CD4-positive, alpha-beta T cell treated with Interleukin-6 at 100 ng/mL for 8 hours (primary cell): ENCODE measurements around the gene TMEFF1.

ENCODE experiments used
- DNase-seq: peaks from one replicate; pipeline ENCODE4 v3.0.0-alpha.2; 2020; ENCODE audit warnings: mixed read lengths, low spot score

TMEFF1 gene

GRCh38 chr9:100577776-100578448, 105.0 kb downstream of the TMEFF1 start, which contains the start of gene CAVIN4:
CAVIN4 (plus strand) TSS chr9:100578079; CDS start chr9:100578144, 65 bp downstream.
- no peak for DNase-seq

- no peak for DNase-seq
Measured at GRCh38 chr9:100578610-100579009, 105.7 kb downstream of the TMEFF1 start.

- DNase-seq, result no peak
Measured at GRCh38 chr9:100579665-100580064, 106.7 kb downstream of the TMEFF1 start.

DNA sequence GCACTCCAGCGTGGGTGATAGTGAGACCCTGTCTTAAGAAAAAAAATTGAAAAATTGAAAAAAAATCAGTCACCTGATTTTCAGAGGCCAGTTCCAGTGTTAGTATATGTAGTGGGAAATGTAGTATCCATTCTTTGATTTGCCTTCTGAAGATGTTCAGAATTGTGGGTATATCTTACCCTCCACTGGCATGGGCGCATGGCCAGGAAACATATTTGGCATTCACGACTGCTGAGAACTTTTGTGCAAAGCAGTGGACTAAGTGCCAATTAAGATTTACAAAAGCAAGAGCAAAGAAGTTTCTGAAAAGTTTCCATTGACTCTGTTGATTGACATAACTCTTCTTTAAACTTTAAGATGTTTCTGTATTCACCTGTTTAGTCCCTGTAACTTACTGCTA, 107.3 kb downstream of the TMEFF1 start:
- no peak for DNase-seq

GRCh38 chr9:100581081-100581480, 108.1 kb downstream of the TMEFF1 start:
- DNase-seq, result no peak

DNA sequence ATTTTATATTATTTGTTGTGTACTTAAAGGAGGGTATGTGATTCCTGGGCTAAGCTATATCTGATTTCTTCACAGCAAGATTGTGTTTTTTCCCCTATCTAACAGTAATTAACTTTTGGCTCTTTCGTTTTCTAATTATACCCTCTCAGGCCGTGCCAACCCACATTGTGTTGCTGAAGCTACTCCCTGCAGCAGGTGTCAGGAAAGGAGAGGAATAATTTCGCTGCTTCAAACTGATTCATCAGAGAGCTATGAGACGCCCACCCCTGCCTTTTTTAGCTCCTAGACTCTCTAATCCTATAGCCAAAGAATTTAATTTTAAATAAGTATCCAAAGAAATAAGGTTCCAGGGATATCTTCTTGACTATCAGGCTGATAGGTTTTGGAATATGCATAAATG, 108.7 kb downstream of the TMEFF1 start:
- no peak for DNase-seq

DNA sequence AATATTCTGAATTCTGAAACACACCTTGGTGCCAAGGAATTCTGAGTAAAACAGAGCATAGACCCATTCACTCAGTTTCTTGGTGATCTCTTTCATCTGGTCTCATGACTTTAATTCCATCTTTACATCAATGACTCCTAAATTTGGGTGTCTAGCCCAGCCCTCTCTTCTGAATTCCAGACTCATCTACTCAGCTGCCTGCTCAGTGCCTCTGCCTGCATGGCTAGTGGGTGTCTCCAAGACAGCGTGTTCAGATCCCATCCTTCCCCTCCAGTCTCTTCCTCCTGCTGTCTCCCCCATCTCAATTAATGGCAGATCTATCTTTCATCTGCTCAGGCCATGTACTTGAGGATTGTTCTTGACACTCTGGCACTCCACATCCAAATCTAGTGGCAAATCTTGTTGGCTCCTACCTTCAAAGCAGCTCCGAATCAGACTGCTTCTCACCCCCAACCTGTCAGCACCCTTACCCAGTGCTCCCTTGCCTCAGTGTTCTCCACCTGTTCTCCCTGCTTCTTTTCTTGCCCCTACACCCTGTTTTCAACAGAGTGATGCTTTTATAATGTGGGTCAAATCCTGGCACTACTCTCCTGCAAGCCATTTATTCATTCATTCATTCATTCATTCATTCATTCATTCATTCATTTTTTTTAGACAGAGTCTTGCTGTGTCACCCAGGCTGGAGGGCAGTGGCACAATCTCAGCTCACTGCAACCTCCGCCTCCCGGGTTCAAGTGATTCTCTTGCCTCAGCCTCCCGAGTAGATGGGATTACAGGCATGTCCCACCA, 110.3 kb downstream of the TMEFF1 start:
- DNase-seq, result no peak

GRCh38 chr9:100584951-100585350, 112.0 kb downstream of the TMEFF1 start:
- no peak for DNase-seq

- DNase-seq, result no peak
Measured at GRCh38 chr9:100586093-100586492, 113.1 kb downstream of the TMEFF1 start.

DNA sequence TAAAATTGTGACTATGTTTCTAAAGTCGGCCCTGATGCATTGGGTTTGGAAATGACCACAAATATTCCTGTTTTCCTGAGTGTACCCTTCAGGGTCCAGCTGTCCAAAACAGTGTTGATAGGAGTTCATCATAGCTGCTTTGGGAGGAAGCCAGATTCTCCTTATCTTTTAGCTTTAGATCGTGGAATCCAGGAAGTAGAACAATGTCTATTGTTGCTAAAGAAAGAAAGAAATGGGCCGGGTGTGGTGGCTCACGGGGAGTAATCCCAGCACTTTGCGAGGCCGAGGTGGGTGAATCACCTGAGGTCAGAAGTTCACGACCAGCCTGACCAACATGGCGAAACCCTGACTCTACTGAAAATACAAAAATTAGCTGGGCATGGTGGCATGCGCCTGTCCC, 114.4 kb downstream of the TMEFF1 start:
- no peak for DNase-seq

GRCh38 chr9:100589582-100589981, 116.6 kb downstream of the TMEFF1 start:
- DNase-seq, result no peak

GRCh38 chr9:100590481-100590880, 117.5 kb downstream of the TMEFF1 start:
- no peak for DNase-seq

- no peak for DNase-seq
Measured at GRCh38 chr9:100591139-100591538, 118.2 kb downstream of the TMEFF1 start.

GRCh38 chr9:100591639-100592412, 118.9 kb downstream of the TMEFF1 start:
- no peak for DNase-seq

DNA sequence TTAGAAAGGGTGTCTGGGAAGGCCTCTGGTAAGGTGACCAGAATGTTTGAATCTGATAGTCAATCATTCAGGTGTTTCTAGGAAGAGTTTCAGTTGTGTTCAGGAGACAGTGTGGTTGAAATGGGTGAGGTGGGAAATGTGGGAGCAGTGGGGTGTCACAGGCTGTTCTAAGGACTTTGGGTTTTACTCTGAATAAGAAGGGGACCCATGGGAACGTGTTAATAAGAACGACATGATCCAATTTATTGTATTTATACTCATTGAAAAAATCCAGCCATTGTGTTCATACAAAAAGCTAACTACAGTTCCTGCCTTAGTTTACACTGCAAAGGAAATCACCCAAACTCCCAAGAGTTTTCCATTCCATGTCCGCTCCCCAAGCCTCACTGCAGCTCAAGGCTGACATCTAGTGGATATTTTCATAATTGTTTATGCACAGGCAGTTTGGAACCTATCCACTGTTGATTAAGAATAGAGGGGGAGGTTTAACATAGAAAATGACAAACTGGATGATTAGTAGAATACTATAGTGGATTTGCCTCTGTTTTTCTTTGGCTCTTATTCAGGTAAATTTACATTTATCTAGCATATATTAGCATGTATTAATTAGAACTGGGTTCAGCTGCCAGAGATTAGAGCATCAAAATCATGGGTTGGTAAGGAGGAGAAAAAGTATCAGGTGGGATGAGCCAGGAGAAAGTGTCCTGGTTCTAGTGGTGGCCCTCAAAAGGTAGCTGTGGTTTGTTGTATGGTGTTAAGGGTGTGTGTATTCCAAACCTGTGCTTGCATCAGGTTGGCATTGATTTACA, 122.6 kb downstream of the TMEFF1 start:
- DNase-seq, result peak; percentile 36

DNA sequence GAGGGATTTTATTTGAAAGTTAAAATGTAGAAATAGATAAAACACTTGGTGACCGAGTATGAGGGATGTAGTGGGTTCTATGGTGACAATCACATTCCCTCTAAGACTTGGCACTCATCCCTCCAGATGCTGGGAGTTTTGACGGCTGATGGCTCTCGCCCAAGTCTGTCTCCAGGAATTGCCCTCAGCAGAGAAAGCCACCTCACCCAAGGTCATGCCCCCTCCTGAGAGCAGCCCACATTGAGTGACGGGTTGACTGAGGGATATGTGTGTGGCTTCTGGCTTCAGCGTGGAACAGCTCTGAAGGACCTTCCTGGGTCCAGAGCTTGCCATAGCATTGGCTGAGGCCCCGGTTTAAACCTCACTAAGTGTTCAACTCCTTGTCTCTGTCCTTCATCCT, 124.3 kb downstream of the TMEFF1 start:
- DNase-seq, result no peak

- DNase-seq, result peak; percentile 80
Measured at GRCh38 chr9:100598641-100599145, 125.7 kb downstream of the TMEFF1 start.

DNA sequence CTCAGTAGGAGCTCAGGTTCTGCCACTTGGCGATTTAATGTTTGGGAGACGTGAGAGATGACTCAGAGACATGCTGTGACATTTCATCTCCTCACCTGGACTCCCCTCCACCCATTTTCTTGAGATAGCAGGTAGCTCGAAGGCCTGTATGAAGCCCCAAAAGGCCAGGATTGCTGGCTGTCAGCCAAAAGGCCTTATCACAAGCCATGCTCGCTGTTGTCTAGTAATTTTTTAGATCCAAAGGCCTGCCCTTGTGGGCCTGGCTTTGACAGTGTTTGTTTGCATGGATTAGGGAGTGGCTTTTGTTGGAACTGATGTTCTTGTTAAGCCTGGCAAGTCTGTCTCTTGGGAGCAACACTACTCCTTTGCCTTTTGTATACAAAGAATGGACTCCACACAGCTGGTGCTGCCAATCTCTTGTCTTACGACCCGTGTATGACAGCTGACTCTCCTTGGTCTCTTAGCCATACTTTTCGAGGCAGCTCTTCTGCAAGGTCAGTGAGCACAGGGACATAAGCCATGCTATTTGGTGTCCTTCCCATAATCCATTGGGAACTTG, 127.7 kb downstream of the TMEFF1 start:
- DNase-seq, result no peak

DNA sequence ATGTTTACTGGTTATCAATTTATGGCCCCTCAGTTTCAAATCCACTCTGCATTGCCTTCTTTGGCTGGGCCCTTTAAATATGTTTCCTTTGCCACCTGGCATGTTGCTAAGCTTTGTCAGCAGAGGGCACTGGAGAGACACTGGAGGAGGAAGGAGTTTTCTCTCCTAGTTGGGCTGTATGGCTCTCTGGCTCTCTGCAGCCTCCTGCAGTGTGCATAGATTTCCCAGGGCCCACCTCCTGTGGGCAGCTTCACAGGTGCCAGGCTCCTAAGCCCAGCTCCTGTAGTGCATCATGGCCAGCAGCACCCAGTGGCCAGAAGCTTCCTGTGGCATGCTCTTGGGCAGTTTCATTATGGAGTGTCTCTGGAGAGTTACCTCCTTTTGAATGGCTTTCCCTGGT, 128.3 kb downstream of the TMEFF1 start:
- peak; percentile 30 for DNase-seq

DNA sequence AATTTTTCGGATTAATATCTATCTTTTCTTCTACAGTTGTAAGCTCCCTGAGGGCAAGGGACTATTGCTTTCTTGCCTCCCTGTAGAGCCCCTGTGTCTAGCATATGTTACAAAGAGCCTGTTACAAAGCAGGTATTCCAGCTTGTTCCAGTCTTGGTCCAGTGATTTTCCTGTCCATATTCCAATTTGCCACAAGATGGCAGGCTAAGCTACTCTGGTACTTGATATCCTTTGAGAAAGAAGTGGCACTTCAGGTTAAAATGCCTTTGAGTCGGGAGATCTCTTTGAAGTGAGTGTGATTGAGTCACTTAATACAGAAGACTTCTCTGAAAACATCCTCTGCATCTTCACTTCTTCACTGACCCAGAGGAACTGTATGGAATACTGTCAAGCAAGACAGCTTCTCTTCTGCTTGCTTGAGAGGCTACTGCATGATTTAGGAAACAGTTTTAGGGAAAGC, 129.4 kb downstream of the TMEFF1 start:
- DNase-seq, result no peak

GRCh38 chr9:100605405-100605804, 132.5 kb downstream of the TMEFF1 start:
- no peak for DNase-seq
